Measurements from ENCODE around the gene SLC2A13.

DNA sequence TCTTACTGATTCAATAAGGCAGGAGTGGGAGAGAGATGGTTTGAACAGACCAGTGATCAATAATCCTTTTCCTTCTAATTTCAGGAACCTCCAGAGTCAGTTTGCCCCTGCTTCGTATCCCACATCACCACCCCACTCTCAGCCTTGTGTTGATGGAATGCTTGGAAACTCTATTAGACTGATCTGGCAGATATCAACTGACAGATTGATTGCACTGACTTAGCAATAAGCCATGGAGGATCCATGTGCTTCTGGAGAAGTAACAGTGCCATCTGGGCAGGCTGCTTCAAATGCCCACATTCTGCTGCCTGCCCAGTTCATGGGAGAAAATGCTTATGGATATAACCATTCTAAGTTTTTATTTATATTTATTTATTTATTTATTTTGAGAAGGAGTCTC, 218.0 kb downstream of the SLC2A13 start:
- TF ChIP-seq, protein P1, sequence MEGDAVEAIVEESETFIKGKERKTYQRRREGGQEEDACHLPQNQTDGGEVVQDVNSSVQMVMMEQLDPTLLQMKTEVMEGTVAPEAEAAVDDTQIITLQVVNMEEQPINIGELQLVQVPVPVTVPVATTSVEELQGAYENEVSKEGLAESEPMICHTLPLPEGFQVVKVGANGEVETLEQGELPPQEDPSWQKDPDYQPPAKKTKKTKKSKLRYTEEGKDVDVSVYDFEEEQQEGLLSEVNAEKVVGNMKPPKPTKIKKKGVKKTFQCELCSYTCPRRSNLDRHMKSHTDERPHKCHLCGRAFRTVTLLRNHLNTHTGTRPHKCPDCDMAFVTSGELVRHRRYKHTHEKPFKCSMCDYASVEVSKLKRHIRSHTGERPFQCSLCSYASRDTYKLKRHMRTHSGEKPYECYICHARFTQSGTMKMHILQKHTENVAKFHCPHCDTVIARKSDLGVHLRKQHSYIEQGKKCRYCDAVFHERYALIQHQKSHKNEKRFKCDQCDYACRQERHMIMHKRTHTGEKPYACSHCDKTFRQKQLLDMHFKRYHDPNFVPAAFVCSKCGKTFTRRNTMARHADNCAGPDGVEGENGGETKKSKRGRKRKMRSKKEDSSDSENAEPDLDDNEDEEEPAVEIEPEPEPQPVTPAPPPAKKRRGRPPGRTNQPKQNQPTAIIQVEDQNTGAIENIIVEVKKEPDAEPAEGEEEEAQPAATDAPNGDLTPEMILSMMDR (IDR thresholded peaks at IDR 0.05) = no peak
- no peak for TF ChIP-seq POLR2A (IDR thresholded peaks at IDR 0.05)
